ENCODE data around the gene NUB1. TPM values are rescaled to one million over a fixed set of nuclear protein-coding genes. Genes with fewer than 3 reads are reported as not detected.

The NUB1 gene
- polyA plus RNA-seq, 4 donors = 76.2 to 95.4 (median 85.2) TPM

- no peak for DNase-seq (ENCODE audit: low read depth in 4 of 4, low spot score in 3 of 4)
Observed at GRCh38 chr7:151388007-151388297, 46.3 kb downstream of the NUB1 start.

GRCh38 chr7:151388430-151388829, 46.8 kb downstream of the NUB1 start:
- DNase-seq (ENCODE audit: low read depth in 4 of 4, low spot score in 3 of 4) = no peak

- no peak for DNase-seq (ENCODE audit: low read depth in 4 of 4, low spot score in 3 of 4)
Observed at GRCh38 chr7:151389096-151389767, 47.6 kb downstream of the NUB1 start.

GRCh38 chr7:151389768-151390597, 48.4 kb downstream of the NUB1 start:
- DNase-seq (ENCODE audit: low read depth in 4 of 4, low spot score in 3 of 4) = no peak

GRCh38 chr7:151390598-151391357, 49.2 kb downstream of the NUB1 start:
- DNase-seq (ENCODE audit: low read depth in 4 of 4, low spot score in 3 of 4) = no peak

GRCh38 chr7:151391358-151391730, 49.7 kb downstream of the NUB1 start:
- no peak for DNase-seq (ENCODE audit: low read depth in 4 of 4, low spot score in 3 of 4)

GRCh38 chr7:151392002-151392401, 50.4 kb downstream of the NUB1 start:
- no peak for DNase-seq (ENCODE audit: low read depth in 4 of 4, low spot score in 3 of 4)

- DNase-seq (ENCODE audit: low read depth in 4 of 4, low spot score in 3 of 4) = no peak
Observed at GRCh38 chr7:151392426-151392825, 50.8 kb downstream of the NUB1 start.

GRCh38 chr7:151393031-151393977, 51.7 kb downstream of the NUB1 start:
- DNase-seq (ENCODE audit: low read depth in 4 of 4, low spot score in 3 of 4) = no peak

- DNase-seq (ENCODE audit: low read depth in 4 of 4, low spot score in 3 of 4) = no peak
Observed at GRCh38 chr7:151394076-151395035, 52.7 kb downstream of the NUB1 start.

GRCh38 chr7:151395036-151395367, 53.4 kb downstream of the NUB1 start:
- DNase-seq (ENCODE audit: low read depth in 4 of 4, low spot score in 3 of 4) = no peak

- no peak for DNase-seq (ENCODE audit: low read depth in 4 of 4, low spot score in 3 of 4)
Observed at GRCh38 chr7:151396328-151396970, 54.8 kb downstream of the NUB1 start.

- DNase-seq (ENCODE audit: low read depth in 4 of 4, low spot score in 3 of 4) = no peak
Observed at GRCh38 chr7:151397026-151397425, 55.4 kb downstream of the NUB1 start.

GRCh38 chr7:151398446-151399304, 57.1 kb downstream of the NUB1 start:
- no peak for DNase-seq (ENCODE audit: low read depth in 4 of 4, low spot score in 3 of 4)

- DNase-seq (ENCODE audit: low read depth in 4 of 4, low spot score in 3 of 4) = no peak
Observed at GRCh38 chr7:151399305-151399601, 57.6 kb downstream of the NUB1 start.

GRCh38 chr7:151399906-151400305, 58.3 kb downstream of the NUB1 start:
- no peak for DNase-seq (ENCODE audit: low read depth in 4 of 4, low spot score in 3 of 4)

GRCh38 chr7:151400626-151401315, 59.2 kb downstream of the NUB1 start:
- DNase-seq (ENCODE audit: low read depth in 4 of 4, low spot score in 3 of 4) = no peak

Data from left renal pelvis (tissue), 4 donors.